GM21390 (cell line): ENCODE measurements around the gene PDGFRA.
"Not testable (repeated sequence)": the region's sequence is repeated elsewhere in the genome, so short reads cannot be mapped to it uniquely, and the experiment has no call there.

Experiments used
- ATAC-seq: cut with Tn5 transposase; IDR thresholded peaks from one replicate; pipeline ENCODE4 v1.9.1; 2021; ENCODE audit not compliant: unreplicated experiment

Gene PDGFRA

DNA sequence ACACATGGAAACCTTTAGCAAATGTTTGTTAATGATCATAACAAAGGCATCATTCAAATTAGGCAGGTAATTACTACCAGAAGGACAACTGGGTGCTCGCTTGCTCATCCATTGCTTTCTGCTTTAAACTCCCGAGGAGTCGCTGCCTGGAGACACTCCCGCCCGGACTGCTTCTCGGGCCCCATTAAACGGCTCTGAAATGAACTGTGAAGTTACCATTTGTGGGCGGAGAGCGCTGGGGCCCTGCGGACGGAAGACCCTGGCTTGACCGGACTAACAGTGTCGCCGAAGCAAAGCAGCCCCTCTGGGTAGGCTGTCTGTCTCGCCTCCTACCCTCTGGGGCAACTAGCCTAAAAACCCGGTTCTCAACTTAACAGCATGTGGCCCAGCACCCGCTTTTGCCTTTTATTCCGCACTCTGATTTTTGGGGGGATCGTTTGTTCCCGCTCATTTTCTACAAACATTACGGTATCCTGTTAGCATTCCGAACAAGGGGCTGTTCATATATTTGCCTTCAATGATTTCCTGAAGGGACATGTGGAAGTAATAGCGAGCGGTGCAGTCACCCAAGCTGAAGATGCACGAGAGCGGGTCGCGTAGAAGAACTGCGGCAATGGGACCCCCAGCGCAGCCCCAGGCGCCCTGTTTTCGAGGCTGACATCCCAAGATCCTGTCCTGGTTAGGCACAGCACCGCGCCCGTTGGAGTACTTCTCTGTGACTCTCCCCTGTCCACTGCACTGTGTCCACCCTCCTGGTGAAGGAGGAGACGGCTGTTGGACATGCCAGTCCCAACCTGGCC lies 1.6 kb upstream of the PDGFRA start:
- peak; percentile 16 for ATAC-seq

DNA sequence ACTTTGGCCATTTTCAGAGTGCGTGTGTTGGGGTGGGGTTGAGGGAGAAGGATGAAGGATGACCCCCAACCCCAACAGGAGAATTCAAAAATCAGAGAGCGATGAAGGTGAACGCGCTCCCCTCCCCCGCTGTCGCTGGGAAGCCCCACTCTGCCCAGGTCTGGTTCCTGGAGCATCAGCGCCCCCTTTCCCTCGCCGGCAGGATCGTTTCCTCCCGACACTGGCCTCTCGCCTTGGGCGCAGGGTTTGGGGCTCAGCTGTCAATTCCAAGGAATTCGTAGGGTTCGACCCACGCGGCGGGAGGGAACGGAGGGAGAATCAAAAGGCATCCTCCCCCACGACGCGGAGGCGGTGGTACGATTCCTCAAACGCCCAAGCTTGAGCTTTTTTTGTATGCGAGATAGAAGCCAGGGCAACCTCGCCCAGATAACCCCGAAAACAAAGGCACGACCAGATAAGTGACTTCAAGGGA lies 1.0 kb upstream of the PDGFRA start:
- peak; percentile 51 for ATAC-seq

DNA sequence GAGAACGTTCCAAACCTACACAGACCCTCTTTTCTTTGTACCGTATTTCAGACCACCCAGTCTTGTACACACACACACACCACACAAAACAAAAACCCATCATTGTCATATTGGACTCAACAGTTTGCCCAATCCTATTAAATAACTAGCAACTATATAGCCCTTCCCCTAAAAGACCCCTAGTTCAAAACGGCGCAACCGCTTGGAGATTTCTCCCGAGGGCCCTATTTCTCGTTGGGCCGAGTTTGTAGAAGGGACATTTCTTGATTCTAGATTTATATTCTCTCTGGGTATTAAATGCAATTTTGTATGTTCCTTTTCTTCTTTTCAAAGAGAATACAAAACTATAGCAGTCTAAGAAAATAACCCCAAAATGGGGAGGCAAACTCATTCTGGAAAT lies 547 bp upstream of the PDGFRA start:
- ATAC-seq = no peak

DNA sequence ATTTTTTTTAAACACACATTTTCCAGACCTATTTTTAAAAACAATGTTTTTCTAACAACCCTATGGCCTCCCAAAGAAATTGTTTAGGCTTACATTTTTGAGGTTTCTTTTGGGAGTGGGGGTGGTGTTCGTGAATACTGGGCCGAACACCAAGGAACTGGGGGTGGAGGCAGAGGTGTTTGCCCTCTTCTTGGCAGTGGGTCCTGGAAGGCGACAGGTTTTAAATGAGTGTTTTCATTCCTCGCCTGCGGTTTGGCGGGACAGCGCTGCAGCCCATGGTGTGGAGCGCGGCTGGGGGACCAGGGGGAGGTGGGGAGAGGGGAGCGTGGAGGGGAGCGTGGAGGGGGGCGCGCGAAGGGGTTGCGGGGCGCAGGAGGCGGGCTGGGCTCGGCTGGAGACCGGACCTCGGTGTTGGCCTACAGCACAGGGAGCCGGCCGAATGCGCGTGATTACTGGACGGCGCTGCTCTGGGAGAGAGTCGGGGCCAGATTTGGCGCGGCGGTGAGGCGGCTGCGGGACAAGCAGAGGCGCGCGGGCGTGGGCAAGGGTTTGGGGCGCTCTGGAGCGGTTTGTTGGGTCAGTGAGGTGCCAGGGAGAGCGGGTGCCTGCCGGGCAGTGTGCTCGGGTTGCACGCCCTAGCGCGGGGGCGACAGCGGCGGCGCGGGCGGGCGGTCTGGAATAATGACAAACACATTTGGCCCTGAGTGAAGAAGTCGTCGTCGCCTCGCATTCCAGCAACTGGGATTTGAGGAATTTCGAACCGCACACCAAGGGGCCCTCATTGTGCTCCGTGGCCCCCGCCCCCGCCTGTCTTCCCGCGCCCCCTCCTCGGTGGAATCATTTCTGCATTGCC lies 764 bp downstream of the PDGFRA start:
- no peak for ATAC-seq

DNA sequence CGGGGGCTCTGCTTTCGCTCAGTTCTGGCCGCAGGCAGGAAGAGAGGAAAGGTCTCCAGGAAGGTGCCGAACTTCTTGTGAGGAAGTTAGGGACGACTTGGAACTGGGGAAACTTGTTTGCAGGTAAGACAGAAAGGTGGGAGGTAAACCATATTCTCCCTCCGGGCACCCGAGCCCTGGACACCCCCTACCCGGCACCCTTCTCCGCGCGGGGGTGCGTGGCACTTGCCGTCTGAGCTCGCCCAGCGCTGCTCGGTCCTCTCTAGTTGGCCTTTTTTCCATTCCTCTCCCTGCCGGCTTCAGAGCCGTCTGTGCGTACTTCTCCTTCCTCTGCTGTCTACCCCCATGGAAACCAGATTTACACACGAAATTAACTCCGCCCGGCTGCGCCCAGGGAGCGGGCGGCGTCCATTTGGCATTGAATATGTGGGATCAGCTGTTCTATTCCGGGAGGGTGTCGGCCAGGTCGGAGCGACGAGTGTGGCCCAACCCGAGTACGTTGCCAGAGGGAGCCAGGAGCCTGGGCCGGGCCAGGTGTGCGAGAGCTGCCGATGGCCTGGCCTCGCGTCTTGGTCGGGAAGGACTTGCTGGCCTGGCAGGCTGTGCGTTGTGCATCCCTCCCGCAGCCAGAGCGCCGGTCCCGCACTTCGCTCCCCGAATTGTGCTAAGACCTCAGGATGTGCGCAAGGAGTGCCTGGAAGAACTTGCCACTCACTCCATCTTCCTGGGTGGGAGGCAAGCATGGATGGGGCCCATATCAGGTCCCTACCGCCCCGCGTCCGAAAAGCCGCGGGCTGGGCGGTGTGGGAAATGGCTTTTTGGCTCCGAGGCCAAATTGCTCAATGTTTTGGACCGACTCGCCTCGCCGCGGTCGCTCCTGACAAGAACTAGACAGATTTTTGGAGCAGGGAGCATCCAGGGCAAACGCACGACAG lies 1.7 kb downstream of the PDGFRA start:
- no peak for ATAC-seq

DNA sequence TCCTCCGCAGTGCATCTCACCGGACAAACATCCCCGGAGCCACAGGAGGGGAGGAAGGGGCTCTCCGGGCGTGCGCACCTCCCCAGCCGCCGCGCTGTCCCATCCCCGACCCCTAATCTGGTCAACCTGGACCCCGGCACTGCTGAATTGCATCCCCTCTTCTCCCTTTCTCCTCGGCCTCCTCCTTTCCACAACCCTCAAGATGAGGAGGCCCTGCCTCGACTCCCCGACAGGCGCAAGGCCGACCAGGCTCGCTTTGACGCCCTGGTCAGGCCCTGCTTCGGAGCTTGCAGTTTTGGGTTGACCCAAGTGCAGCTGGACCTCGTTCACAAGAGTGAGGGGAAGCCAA lies 2.3 kb downstream of the PDGFRA start:
- no peak for ATAC-seq

DNA sequence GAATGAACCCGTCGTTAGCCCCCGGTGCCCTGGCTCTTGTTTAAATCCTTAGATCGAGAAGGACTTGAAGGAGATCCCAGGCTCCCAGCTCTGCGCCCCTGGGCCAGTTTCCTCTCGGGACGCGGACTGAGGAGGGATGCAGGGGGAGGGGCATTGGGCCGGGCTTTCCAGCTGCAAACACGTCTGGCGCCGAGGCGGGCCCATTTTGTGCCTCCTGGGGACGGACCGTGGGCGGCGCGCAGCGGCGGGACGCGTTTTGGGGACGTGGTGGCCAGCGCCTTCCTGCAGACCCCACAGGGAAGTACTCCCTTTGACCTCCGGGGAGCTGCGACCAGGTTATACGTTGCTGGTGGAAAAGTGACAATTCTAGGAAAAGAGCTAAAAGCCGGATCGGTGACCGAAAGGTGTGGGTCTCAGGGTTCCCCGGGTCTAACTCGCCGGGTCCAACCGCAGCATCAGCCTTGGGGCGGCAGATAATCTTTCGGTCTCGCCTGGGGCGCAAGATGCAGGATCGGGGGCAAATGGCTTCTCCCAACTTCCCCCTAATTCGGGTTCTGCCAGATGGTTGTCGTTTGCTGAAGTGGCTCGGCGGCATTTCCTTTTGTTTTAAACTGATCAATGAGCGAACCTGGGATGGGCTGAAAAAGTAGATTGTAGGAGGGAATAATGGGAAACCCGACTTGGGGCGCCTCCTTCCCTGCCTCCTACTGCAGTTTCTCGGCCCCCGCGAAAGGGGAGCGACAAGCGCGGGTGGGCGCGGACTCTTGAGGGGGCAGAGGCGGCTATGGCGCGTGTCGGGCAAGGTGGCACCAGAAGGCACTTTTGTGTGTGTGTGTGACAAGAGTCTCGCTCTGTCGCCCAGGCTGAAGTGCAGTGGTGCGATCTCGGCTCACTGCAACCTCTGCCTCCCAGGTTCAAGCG lies 2.9 kb downstream of the PDGFRA start:
- no peak for ATAC-seq

DNA sequence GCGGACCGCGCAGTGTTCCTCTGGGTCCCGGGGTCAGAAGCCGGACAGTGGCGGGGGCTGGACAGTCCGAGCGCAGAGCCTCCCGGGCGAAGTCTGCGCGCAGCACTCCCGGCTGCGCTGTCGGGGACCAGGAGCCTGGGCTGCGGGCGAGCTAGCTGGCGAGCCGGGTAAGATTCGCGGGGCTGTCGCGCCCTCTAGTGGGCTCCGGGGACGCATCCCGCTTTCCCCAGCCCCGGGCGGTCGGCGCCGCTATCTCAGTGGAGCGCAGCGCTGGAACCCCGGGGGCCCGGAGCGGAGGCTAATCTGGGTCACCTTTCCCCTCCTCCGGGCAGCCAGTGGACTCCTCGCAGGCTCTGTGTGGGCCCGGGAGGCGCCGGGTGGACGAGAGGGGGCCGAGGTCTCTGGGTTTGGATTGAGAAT lies 4.2 kb downstream of the PDGFRA start:
- peak; percentile 85 for ATAC-seq

DNA sequence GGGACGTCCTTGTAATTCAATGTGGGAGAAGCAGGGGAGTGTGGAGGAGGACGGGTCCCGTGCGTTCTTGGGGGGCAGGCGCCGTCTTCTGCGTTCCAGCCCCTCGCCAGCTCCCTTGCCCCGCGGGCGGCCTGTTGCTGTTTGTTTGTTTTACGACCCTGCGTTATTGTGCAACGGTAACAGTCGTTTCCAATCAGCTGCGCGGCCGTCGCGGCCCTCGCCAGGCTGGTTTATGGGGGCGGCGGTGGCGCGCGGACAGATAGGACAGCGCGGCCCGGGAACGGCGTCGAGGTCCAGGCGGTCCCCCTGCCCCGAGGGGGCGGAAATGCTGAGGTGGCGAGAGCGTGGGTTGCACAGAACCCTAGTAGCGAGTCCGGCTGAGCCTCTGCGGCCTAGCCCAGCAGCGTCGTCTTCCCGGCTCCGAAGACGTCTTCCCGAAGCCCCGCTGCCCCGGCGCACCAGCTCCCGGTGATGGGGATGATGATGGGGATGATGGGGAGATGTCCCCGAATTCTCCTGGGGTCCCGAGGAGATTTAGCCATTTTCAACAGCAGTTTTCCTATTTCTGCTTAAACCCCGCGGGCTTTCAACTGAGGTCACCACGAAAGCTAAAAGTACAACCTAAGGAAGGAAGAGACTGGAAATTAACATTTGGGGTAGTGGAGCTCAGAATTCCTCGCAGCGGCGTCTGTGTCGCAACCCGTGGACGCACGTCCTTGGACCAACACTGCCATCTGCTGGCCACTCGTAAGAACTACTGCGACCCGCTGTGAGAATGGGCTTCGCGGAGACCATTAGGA lies 4.8 kb downstream of the PDGFRA start:
- peak; percentile 67 for ATAC-seq

DNA sequence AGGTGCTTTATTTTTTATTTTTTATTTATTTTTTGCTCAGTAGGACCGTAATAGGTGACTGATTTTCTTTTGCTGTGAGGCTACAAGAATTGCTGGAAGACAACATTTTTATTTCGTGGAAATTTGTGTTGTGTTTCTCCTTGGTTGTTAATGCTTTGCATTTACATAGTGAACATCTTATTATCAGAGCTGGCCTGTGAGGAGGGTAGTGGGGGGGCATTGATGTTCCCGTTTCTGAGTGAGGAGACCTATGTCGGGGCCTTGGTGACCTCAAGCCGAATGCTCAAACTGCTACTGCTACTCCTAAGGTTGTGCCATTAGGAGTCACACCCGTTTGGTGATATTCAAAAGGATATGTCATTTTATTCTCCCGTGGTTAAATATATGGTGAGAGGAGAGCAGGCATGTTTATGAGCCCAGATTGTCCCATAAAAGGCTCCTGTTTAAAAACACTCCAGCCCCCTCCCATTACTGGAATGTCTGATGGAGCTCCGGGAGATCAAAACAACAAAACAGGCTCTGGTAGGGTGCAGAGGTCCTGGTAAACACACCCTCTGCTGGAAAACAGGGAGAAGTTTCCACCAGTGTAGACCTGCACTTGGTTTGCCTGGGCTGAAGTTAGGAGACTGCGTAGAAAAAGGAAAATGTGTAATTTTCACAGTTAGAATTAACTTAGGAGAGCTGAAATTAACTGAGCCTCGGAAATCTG lies 5.6 kb downstream of the PDGFRA start:
- ATAC-seq = no peak

DNA sequence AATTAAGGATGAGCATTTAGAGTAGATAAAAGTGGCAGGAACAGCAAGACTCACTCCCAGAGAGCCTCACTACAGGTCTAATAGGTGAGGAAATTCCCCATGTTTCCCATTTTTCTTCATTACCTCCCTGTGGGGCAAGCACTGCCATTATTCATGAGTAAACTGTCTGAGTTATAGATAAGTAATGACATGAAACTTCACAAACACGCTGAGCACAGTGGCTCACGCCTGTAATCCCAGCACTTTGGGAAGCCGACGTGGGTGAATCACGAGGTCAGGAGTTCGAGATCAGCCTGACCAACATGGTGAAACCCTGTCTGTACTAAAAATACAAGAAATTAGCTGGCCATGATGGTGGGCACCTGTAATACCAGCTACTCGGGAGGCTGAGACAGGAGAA lies 7.2 kb downstream of the PDGFRA start:
- not testable (repeated sequence) for ATAC-seq

DNA sequence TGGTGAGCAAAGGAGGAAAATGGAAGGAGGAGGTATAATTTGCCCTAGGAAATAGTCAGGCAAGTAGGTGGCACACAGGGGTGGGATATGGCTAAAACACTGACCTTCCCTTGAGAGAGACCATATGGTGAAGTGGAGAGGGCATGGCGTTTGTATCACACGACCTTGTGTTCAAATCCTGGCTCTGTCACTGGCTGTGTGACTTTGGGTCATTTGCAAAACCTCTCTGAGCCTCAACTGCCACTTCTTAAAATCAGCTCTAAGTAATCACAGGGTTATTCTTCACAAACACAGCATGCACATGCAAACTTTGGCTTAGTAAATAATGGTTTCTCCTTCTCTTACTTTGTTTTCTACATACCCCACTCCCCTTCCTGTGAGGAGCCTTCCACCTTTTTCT lies 8.7 kb downstream of the PDGFRA start:
- ATAC-seq = no peak

DNA sequence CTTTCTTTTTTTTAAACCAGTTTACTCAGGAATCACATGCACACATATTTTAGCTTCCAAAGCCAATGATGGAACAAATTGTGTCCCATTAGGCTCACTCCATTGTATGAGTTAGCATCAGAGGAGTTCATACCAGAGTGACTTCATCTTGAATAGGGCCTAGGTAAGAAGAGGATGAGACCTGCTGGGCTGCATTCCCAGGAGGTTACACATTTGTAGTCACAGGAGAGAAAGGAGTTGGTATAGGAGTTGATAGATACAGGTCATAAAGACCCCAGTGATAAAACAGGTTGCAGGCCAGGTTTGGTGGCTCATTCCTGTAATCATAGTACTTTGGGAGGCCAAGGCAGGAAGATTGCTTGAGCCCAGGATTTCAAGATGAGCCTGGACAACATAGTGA lies 9.3 kb downstream of the PDGFRA start:
- ATAC-seq = no peak

DNA sequence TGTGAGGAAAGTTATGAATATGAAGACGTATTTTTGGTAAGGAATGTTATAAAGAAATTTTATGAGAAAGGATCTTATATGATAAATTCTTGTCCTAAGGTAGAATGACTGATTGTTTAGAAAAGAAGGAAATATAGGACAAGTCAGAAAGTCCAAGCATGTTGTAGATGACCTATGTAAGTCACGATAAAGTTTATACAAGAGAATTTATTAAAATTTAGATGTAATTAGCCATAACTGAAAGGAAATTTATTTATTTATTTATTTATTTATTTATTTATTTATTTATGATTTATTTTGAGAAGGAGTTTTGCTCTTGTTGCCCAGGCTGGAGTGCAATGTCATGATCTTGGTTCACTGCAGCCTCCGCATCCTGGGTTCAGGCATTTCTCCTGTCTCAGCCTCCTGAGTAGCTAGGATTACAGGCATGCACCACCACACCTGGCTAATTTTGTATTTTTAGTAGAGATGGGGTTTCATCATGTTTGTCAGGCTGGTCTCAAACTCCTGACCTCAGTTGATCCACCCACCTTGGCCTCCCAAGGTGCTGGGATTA lies 12.3 kb downstream of the PDGFRA start:
- not testable (repeated sequence) for ATAC-seq

DNA sequence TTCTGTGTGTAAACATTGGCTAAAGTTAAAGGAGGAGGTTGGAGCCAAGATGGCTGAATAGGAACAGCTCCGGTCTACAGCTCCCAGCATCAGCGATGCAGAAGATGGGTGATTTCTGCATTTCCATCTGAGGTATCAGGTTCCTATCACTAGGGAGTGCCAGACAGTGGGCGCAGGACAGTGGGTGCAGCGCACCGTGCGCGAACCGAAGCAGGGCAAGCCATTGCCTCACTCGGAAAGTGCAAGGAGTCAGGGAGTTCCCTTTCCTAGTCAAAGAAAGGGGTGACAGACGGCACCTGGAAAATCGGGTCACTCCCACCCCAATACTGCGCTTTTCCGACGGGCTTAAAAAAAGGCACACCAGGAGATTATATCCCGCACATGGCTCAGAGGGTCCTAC lies 14.4 kb downstream of the PDGFRA start:
- not testable (repeated sequence) for ATAC-seq

DNA sequence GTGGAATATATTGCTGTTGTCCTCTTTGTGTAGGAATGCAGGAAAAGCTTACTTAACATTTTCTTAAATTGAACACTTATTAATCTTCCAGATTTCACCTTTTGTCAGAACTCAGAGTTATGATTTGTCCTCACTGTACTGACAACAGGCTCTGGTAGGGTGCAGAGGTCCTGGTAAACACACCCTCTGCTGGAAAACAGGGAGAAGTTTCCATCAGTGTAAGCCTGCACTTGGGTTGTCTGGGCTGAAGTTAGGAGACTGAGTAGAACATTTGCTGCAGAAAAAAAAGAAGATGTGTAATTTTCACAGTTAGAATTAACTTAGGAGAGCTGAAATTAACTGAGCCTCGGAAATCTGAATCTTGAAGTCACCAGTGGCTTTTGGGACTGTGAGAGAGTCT lies 23.2 kb downstream of the PDGFRA start:
- ATAC-seq = not testable (repeated sequence)

DNA sequence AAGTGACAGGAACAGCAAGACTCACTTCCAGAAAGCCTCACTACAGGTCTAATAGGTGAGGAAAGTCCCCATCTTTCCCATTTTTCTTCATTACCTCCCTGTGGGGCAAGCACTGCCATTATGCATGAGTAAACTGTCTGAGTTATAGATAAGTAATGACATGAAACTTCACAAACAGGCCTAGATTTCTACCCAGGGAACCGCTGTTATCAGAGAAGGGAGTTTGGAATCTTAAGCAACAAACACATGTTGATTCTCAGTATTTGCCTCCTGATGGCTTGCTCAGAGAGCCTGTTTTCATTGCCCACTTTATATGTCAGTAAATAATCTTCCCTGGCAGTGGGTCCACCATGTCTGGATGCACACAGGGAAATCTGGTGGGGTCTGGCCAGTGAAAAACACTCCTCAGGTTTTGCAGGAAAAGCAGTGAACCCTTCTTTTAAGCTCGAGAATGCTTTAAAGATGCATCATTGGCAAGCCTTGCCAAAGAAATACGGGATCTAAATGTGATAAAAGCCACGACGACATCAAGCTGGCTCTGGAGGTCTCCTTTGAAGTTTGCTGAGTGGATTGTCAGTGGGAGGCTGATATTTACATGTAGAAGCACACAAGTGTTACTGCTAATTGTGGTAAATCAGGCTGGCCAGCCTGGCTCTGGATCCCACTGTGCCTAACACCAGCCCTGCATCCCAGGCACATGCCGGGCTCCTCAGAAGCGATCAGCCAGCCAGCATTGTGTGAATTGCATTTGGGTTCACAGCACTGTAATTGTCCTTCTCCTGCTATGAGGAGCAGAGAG lies 25.2 kb downstream of the PDGFRA start:
- ATAC-seq = no peak

DNA sequence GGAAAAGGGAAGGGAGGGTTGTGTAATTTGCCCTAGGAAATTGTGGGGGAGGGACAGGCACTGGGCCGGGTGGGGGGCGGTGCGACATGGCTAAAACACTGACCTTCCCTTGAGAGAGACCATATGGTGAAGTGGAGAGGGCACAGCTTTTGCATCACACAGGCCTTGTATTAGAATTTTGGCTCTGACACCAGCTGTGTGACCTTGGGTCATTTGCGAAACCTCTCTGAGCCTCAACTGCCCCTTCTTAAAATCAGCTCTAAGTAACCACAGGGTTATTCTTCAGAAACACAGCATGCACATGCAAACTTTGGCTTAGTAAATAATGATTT lies 25.8 kb downstream of the PDGFRA start:
- ATAC-seq = no peak
